Measurements from ENCODE around the gene TSPAN3. TPM values are rescaled to one million over a fixed set of nuclear protein-coding genes. Genes with fewer than 3 reads are reported as not detected.

The TSPAN3 gene
- total RNA-seq, 4 donors from 2014 or later = 163 to 205 (median 171) TPM

- no peaks in the 10 kb centered on the region for H3K9me3 ChIP-seq
- no peak for ATAC-seq
- WGBS, 2 donors (ENCODE audit: low coverage in 1 of 2) = 90% methylated on average over 4 of the region's 12 CpGs; no CpG with 5 or more reads in 1 of the 2 donors
Measured at GRCh38 chr15:77027111-77027696, 43.7 kb downstream of the TSPAN3 start.

GRCh38 chr15:77026501-77027110, 44.3 kb downstream of the TSPAN3 start:
- no peak for ATAC-seq
- peaks cover 14% of the 10 kb centered on the region for H3K27me3 ChIP-seq
- H3K27ac ChIP-seq = no peak overlapping the region
- H3K9me3 ChIP-seq = no peaks in the 10 kb centered on the region
- TF ChIP-seq POLR2A (IDR thresholded peaks at IDR 0.05) (no peak), CTCF (IDR thresholded peaks at IDR 0.05) (no peak), POLR2AphosphoS5 (IDR thresholded peaks at IDR 0.05) (no peak), EP300 (IDR thresholded peaks at IDR 0.05) (no peak)
- 90% methylated on average over 2 of the region's 12 CpGs; no CpG with 5 or more reads in 1 of the 2 donors for whole genome bisulfite sequencing, 2 donors (ENCODE audit: low coverage in 1 of 2)
- H3K4me3 ChIP-seq = no peak overlapping the region
- H3K36me3 ChIP-seq = no peaks in the 10 kb centered on the region
- peaks cover 0 to 19% (median 3%) of the 10 kb centered on the region in 3 donors for H3K4me1 ChIP-seq

More at GRCh38 chr15:77027111-77027696, 43.7 kb downstream of the TSPAN3 start:
- Histone ChIP-seq H3K4me1 (peaks cover 0 to 19% (median 3%) of the 10 kb centered on the region in 3 donors), H3K27me3 (peaks cover 14% of the 10 kb centered on the region), H3K36me3 (no peaks in the 10 kb centered on the region), H3K27ac (no peak overlapping the region), H3K4me3 (no peak overlapping the region)
- TF ChIP-seq POLR2AphosphoS5 (IDR thresholded peaks at IDR 0.05) (no peak), EP300 (IDR thresholded peaks at IDR 0.05) (no peak), CTCF (IDR thresholded peaks at IDR 0.05) (no peak), POLR2A (IDR thresholded peaks at IDR 0.05) (no peak)

GRCh38 chr15:77025941-77026411, 44.9 kb downstream of the TSPAN3 start:
- H3K4me3 ChIP-seq = no peak overlapping the region
- no peaks in the 10 kb centered on the region for H3K9me3 ChIP-seq
- H3K4me1 ChIP-seq = peaks cover 0 to 19% (median 3%) of the 10 kb centered on the region in 3 donors
- TF ChIP-seq POLR2A (IDR thresholded peaks at IDR 0.05) = no peak
- no peak for TF ChIP-seq CTCF (IDR thresholded peaks at IDR 0.05)
- TF ChIP-seq POLR2AphosphoS5 (IDR thresholded peaks at IDR 0.05) = no peak
- TF ChIP-seq EP300 (IDR thresholded peaks at IDR 0.05) = no peak
- no peak for ATAC-seq
- H3K27ac ChIP-seq = no peak overlapping the region
- H3K27me3 ChIP-seq = peaks cover 14% of the 10 kb centered on the region
- 80 to 89% methylated on average over 3 of the region's 4 CpGs for WGBS, 2 donors (ENCODE audit: low coverage in 1 of 2)
- no peaks in the 10 kb centered on the region for H3K36me3 ChIP-seq

GRCh38 chr15:77025083-77025901, 45.6 kb downstream of the TSPAN3 start:
- H3K27ac ChIP-seq = no peak overlapping the region
- no peaks in the 10 kb centered on the region for H3K36me3 ChIP-seq
- 80% methylated on average over 4 of the region's 15 CpGs; no CpG with 5 or more reads in 1 of the 2 donors for WGBS, 2 donors (ENCODE audit: low coverage in 1 of 2)

More at GRCh38 chr15:77025083-77025901, 45.6 kb downstream of the TSPAN3 start:
- TF ChIP-seq POLR2A (IDR thresholded peaks at IDR 0.05) (no peak), EP300 (IDR thresholded peaks at IDR 0.05) (no peak), CTCF (IDR thresholded peaks at IDR 0.05) (no peak), POLR2AphosphoS5 (IDR thresholded peaks at IDR 0.05) (no peak)
- H3K27me3 ChIP-seq = peaks cover 14% of the 10 kb centered on the region
- H3K4me1 ChIP-seq = peaks cover 0 to 19% (median 3%) of the 10 kb centered on the region in 3 donors
- ATAC-seq = no peak
- no peaks in the 10 kb centered on the region for H3K9me3 ChIP-seq
- H3K4me3 ChIP-seq = no peak overlapping the region

All from gastroesophageal sphincter (tissue), 4 donors.